ENCODE results near the gene MYCT1. TPM values are rescaled to one million over a fixed set of nuclear protein-coding genes. Genes with fewer than 3 reads are reported as not detected.
"Not testable (repeated sequence)": the region's sequence is repeated elsewhere in the genome, so short reads cannot be mapped to it uniquely, and the experiment has no call there.

Gene MYCT1
- total RNA-seq, 1 experiment from 2014 or later: not detected

- Mint-ChIP-seq H3K4me3 (ENCODE audit: unreplicated experiment) (no peak overlapping the region), H3K9me3 (ENCODE audit: unreplicated experiment) (no peaks in the 10 kb centered on the region), H3K4me1 (ENCODE audit: low read depth, unreplicated experiment) (no peaks in the 10 kb centered on the region), H3K36me3 (ENCODE audit: insufficient read depth, unreplicated experiment) (no peaks in the 10 kb centered on the region), H3K27me3 (ENCODE audit: insufficient read depth, unreplicated experiment) (peaks cover 7% of the 10 kb centered on the region), H3K27ac (ENCODE audit: unreplicated experiment) (no peak overlapping the region)
- no peak for TF ChIP-seq CTCF (IDR thresholded peaks at IDR 0.05; ENCODE audit: insufficient read depth in 1 of 2, low read depth in 1 of 2, low read length in 1 of 2, severe bottlenecking in 1 of 2, unreplicated experiment in 1 of 2)
- Histone ChIP-seq H3K9me3 (no peaks in the 10 kb centered on the region), H3K36me3 (ENCODE audit: control insufficient read depth, insufficient read depth, low read length) (no peaks in the 10 kb centered on the region), H3K27me3 (replicated peaks; ENCODE audit: control insufficient read depth, insufficient read depth, low read length) (no peaks in the 10 kb centered on the region), H3K4me1 (no peaks in the 10 kb centered on the region), H3K4me3 (ENCODE audit: low read depth, low read length) (no peak overlapping the region)
- POLR2A ChIA-PET: no interaction called here
- intact Hi-C loops (cut with micrococcal nuclease; ENCODE audit: unreplicated experiment): loop anchor here (1.0 kb wide), 1 partner anchor 149 kb away; no protein-coding TSS in a partner anchor
- BruUV-seq (replicated peaks): no TSS peak
- CTCF ChIA-PET: interaction anchor here (0.6 to 1.4 kb wide), 2 partner anchors 58 to 232 kb away, joined by 3 read pairs; no protein-coding TSS in a partner anchor
- no peak for DNase-seq
Observed at GRCh38 chr6:152701081-152701862, 3.6 kb downstream of the MYCT1 start.

DNA sequence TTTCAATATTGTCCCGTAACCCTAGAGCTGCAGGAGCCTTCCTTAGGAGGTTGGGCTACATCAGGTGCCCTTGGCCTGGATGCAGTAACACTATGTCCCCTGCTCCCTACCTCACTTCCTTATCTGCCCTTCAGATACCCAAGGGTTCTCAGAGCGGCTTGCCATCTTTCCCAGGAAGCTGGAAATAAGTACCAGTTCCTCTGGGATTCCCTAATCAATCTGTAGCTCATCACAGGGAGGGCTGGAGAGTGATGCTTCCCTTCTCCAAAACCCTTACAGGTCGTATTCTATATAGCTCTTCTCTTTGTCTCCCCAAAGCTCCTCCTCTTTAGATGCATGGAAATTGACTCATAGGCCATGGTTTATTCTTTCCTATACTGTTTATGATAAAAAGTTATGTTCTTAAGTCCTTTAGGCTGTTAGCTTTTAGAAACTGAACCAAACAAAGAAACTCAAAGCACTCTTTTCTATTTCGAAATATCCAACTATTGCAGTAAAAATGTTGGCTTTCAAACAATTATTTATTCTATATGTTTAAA lies 4.2 kb downstream of the MYCT1 start:
- ChIA-PET POLR2A (no interaction called here), CTCF (interaction anchor here (0.6 to 1.4 kb wide), 2 partner anchors 59 to 233 kb away, joined by 3 read pairs; no protein-coding TSS in a partner anchor)
- Mint-ChIP-seq H3K27me3 (ENCODE audit: insufficient read depth, unreplicated experiment) (peaks cover 7% of the 10 kb centered on the region), H3K9me3 (ENCODE audit: unreplicated experiment) (no peaks in the 10 kb centered on the region), H3K4me3 (ENCODE audit: unreplicated experiment) (no peak overlapping the region), H3K36me3 (ENCODE audit: insufficient read depth, unreplicated experiment) (no peaks in the 10 kb centered on the region), H3K27ac (ENCODE audit: unreplicated experiment) (no peak overlapping the region), H3K4me1 (ENCODE audit: low read depth, unreplicated experiment) (no peaks in the 10 kb centered on the region)
- Histone ChIP-seq H3K9me3 (no peaks in the 10 kb centered on the region), H3K27me3 (replicated peaks; ENCODE audit: control insufficient read depth, insufficient read depth, low read length) (no peaks in the 10 kb centered on the region), H3K4me3 (ENCODE audit: low read depth, low read length) (no peak overlapping the region), H3K4me1 (no peaks in the 10 kb centered on the region), H3K36me3 (ENCODE audit: control insufficient read depth, insufficient read depth, low read length) (no peaks in the 10 kb centered on the region)
- no peak for TF ChIP-seq CTCF (IDR thresholded peaks at IDR 0.05; ENCODE audit: insufficient read depth in 1 of 2, low read depth in 1 of 2, low read length in 1 of 2, severe bottlenecking in 1 of 2, unreplicated experiment in 1 of 2)
- BruUV-seq (replicated peaks): no TSS peak
- no peak for DNase-seq
- intact Hi-C loops (cut with micrococcal nuclease; ENCODE audit: unreplicated experiment): loop anchor here (1.0 kb wide), 1 partner anchor 150 kb away; no protein-coding TSS in a partner anchor

GRCh38 chr6:152703750-152704149 lies 6.1 kb downstream of the MYCT1 start:
- H3K4me1 ChIP-seq; intact Hi-C loops (cut with micrococcal nuclease; ENCODE audit: unreplicated experiment); H3K36me3 ChIP-seq (ENCODE audit: control insufficient read depth, insufficient read depth, low read length); H3K4me1 Mint-ChIP-seq (ENCODE audit: low read depth, unreplicated experiment); H3K9me3 ChIP-seq; H3K9me3 Mint-ChIP-seq (ENCODE audit: unreplicated experiment); H3K27ac Mint-ChIP-seq (ENCODE audit: unreplicated experiment); H3K36me3 Mint-ChIP-seq (ENCODE audit: insufficient read depth, unreplicated experiment); BruUV-seq (replicated peaks); DNase-seq; CTCF ChIA-PET; H3K4me3 ChIP-seq (ENCODE audit: low read depth, low read length); H3K27me3 ChIP-seq (replicated peaks; ENCODE audit: control insufficient read depth, insufficient read depth, low read length); POLR2A ChIA-PET; H3K27me3 Mint-ChIP-seq (ENCODE audit: insufficient read depth, unreplicated experiment); H3K4me3 Mint-ChIP-seq (ENCODE audit: unreplicated experiment): not testable (repeated sequence)
